Ovary (tissue), 9 donors: ENCODE results near the gene ROBO2. TPM values are rescaled to one million over a fixed set of nuclear protein-coding genes. Genes with fewer than 3 reads are reported as not detected.

Source experiments
- DNase-seq, 5 donors: peaks; one replicate each; pipeline ENCODE4 v3.0.0-alpha.2; 2019 to 2020
- H3K27ac ChIP-seq, 2 donors: fragments of 200-600 bp; one replicate each; pipeline versions ENCODE4 v1.5.1 to v1.8.0; 2019 to 2022
- H3K27me3 ChIP-seq: fragments of 200-600 bp; one replicate; pipeline ENCODE4 v1.8.0; 2022
- H3K36me3 ChIP-seq: fragments of 200-600 bp; sonication (generic); one replicate; pipeline ENCODE4 v1.5.1; 2019
- H3K4me1 ChIP-seq: one replicate; pipeline ENCODE4 v1.8.1; 2013; ENCODE audit warnings: mild to moderate bottlenecking, moderate library complexity; ENCODE audit not compliant: insufficient read depth
- H3K4me3 ChIP-seq: fragments of 200-600 bp; sonication (generic); one replicate; pipeline ENCODE4 v1.5.1; 2017
- H3K9me3 ChIP-seq, 2 donors: fragments of 200-600 bp in 1 of 2; sonication (generic) in 1 of 2; one replicate each; pipeline versions ENCODE4 v1.5.1 to v1.8.1; 2013 to 2019; ENCODE audit warnings: mild to moderate bottlenecking in 1 of 2, moderate library complexity in 1 of 2
- EP300 ChIP-seq: sonication (generic); formaldehyde crosslinking; IDR thresholded peaks from one replicate; pipeline ENCODE4 v1.6.1; 2017; ENCODE audit warnings: antibody characterized with exemption
- POLR2A ChIP-seq: fragments of 450-650 bp; IDR thresholded peaks from one replicate; pipeline ENCODE4 v1.6.1; 2017; ENCODE audit warnings: antibody characterized with exemption, mild to moderate bottlenecking, moderate library complexity
- WGBS, 3 donors: extraction: QIAGEN DNeasy Blood & Tissue Kit in 1 of 3; methylation state at CpG; one replicate each; pipeline versions ENCODE4 v1.1.5 to v1.1.7; 2013 to 2017; 5-methylcytosine and 5-hydroxymethylcytosine counted together
- intact Hi-C, 4 donors: fragments of 100-400 bp; cut with DNase I; formaldehyde crosslinking; loops; one replicate each; pipeline versions ENCODE4 v1.11.0 to v1.15.1; 2022 to 2023
- polyA plus RNA-seq, 2 donors: library from polyadenylated mRNA; stranded (reverse); fragments of 200-250 nt in 1 of 2; fragments of 350-450 nt in 1 of 2; fragmentation: Illumina TruSeq in 1 of 2; extraction: RNeasy Lipid Tissue Mini Kit (QIAGEN cat#74804) in 1 of 2; gene quantifications; one replicate each; pipeline ENCODE4 v1.2.3, GENCODE V29; 2013 to 2014
- total RNA-seq, 7 donors: library from RNA; depleted of rRNA in 2 of 7; stranded (reverse); fragments of >200 nt in 2 of 7; fragmentation: NEBNext Ultra II Directional in 3 of 7; extraction: Animal tissue kit (Norgen Biotek cat#: 25700) in 3 of 7; gene quantifications; one replicate each; pipeline versions ENCODE4 v1.1.0 to v1.2.4, GENCODE V29; 2016 to 2023
- TF ChIP-seq, protein P1 (sequence below), 3 donors: fragments of 450-650 bp in 2 of 3; fragments of 200-600 bp in 1 of 3; IDR thresholded peaks; one replicate each; pipeline versions ENCODE4 v1.5.1 to v1.8.0; 2016 to 2022; ENCODE audit warnings: antibody characterized with exemption in 3 of 3, mild to moderate bottlenecking in 1 of 3
- donor health status: DM: no; HTN: no; CAD: no; lungs with moderate emphysema.
- donor health status: DM: no; HTN: no; CAD: no.
- donor health status: Bipolar disorder and iron deficiency.
- donor health status: DM: yes; HTN: yes; CAD: no.
- donor health status: DM: no; HTN: no; CAD: no.
- donor health status: DM: yes; HTN: yes; CAD: no.

The ROBO2 gene
- total and polyA plus RNA-seq, 9 donors, result 3.4 to 14.8 (median 5.6) TPM

- peaks cover 7% of the 10 kb centered on the region for H3K4me1 ChIP-seq
- H3K27me3 ChIP-seq, result no peaks in the 10 kb centered on the region
- H3K4me3 ChIP-seq, result no peak overlapping the region
- 40 to 42% (median 41%) methylated on average over 2 of the region's 2 CpGs for WGBS, 3 donors
- no peak overlapping the region for H3K27ac ChIP-seq
- DNase-seq, result no peak
- no peaks in the 10 kb centered on the region for H3K9me3 ChIP-seq
- no peak for TF ChIP-seq EP300
- TF ChIP-seq POLR2A, result no peak
- TF ChIP-seq, protein P1, sequence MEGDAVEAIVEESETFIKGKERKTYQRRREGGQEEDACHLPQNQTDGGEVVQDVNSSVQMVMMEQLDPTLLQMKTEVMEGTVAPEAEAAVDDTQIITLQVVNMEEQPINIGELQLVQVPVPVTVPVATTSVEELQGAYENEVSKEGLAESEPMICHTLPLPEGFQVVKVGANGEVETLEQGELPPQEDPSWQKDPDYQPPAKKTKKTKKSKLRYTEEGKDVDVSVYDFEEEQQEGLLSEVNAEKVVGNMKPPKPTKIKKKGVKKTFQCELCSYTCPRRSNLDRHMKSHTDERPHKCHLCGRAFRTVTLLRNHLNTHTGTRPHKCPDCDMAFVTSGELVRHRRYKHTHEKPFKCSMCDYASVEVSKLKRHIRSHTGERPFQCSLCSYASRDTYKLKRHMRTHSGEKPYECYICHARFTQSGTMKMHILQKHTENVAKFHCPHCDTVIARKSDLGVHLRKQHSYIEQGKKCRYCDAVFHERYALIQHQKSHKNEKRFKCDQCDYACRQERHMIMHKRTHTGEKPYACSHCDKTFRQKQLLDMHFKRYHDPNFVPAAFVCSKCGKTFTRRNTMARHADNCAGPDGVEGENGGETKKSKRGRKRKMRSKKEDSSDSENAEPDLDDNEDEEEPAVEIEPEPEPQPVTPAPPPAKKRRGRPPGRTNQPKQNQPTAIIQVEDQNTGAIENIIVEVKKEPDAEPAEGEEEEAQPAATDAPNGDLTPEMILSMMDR (IDR thresholded peaks at IDR 0.05), result no peak
- intact Hi-C loops, result no loop called here
- no peaks in the 10 kb centered on the region for H3K36me3 ChIP-seq
These were observed 44.6 kb downstream of the ROBO2 start for GRCh38 chr3:77084511-77084910.

DNA sequence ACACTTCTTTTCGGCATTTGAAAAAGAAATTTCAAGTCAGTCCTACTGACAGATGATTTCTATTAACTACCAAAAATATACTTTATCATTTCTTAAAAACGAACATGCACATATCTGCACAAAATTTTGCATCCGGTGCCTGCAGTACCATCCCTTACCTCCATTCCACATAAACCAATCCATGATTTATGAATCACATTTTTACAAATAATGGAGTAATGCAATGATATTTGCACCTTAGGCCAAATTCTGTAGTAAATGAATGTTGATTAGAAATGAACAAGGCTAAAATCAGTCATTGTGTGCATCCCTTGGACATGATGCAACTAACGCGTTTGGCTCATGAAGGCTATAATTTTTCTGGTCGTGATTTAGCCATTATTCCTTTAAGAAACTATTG is 46.5 kb downstream of the ROBO2 start:
- intact Hi-C loops, result no loop called here
- no peaks in the 10 kb centered on the region for H3K27me3 ChIP-seq
- H3K4me3 ChIP-seq, result no peak overlapping the region
- no peak overlapping the region for H3K27ac ChIP-seq
- H3K9me3 ChIP-seq, result no peaks in the 10 kb centered on the region
- 92 to 96% (median 95%) methylated on average over 6 of the region's 6 CpGs for WGBS, 3 donors
- H3K4me1 ChIP-seq, result peaks cover 3% of the 10 kb centered on the region
- no peaks in the 10 kb centered on the region for H3K36me3 ChIP-seq
- TF ChIP-seq POLR2A, result no peak
- no peak for TF ChIP-seq EP300
- TF ChIP-seq, protein P1 (IDR thresholded peaks at IDR 0.05), result no peak
- no peak for DNase-seq

DNA sequence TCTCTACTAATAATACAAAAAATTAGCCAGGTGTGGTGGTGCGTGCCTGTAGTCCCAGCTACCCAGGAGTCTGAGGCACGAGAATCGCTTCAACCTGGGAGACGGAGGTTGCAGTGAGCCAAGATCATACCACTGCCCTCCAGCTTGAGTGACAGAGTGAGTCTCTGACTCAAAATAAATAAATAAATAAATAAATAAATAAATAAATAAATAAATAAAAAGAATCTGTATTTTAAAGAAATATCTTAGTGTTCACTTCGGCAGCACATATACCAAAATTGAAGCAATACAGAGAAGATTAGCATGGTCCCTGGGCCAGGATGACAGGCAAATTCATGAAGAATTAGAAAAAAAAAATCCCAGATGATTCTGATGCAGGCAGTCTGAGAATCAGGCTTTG is 51.9 kb downstream of the ROBO2 start:
- Histone ChIP-seq H3K9me3 (no peaks in the 10 kb centered on the region), H3K4me3 (no peak overlapping the region), H3K36me3 (no peaks in the 10 kb centered on the region), H3K27me3 (no peaks in the 10 kb centered on the region), H3K4me1 (no peaks in the 10 kb centered on the region), H3K27ac (no peak overlapping the region)
- intact Hi-C loops, result no loop called here
- TF ChIP-seq POLR2A, result no peak
- no peak for TF ChIP-seq EP300
- TF ChIP-seq, protein P1 (IDR thresholded peaks at IDR 0.05), result no peak
- WGBS, 3 donors, result 97% methylated on average over 5 of the region's 5 CpGs
- DNase-seq, result no peak

GRCh38 chr3:77093101-77093500 is 53.2 kb downstream of the ROBO2 start:
- Histone ChIP-seq H3K4me1 (no peaks in the 10 kb centered on the region), H3K9me3 (no peaks in the 10 kb centered on the region), H3K27me3 (no peaks in the 10 kb centered on the region), H3K4me3 (no peak overlapping the region), H3K27ac (no peak overlapping the region), H3K36me3 (no peaks in the 10 kb centered on the region)
- intact Hi-C loops, result no loop called here
- WGBS, 3 donors, result 70 to 79% (median 72%) methylated on average over 2 of the region's 2 CpGs
- DNase-seq, result no peak
- TF ChIP-seq, protein P1 (IDR thresholded peaks at IDR 0.05), result no peak
- TF ChIP-seq POLR2A, result no peak
- TF ChIP-seq EP300, result no peak

DNA sequence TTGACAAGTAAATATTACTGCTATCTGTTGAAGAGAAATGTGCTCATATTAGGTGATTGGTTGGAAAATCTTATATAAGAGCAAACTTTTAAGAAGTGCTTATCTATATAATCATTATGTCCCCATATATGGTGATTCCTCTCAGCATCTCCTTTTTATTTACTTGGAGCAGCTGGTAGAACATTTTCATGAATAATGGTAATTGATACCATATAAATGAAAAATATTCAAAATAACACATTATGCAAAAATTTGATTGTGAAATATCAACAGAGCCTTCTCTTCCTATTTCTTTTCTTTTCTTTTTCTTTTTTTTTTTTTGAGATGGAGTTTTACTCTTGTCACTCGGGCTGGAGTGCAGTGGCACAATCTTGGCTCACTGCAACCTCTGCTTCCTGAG is 56.2 kb downstream of the ROBO2 start:
- Histone ChIP-seq H3K4me3 (no peak overlapping the region), H3K36me3 (no peaks in the 10 kb centered on the region), H3K4me1 (no peaks in the 10 kb centered on the region), H3K27me3 (no peaks in the 10 kb centered on the region), H3K27ac (no peak overlapping the region), H3K9me3 (no peaks in the 10 kb centered on the region)
- DNase-seq, result no peak
- TF ChIP-seq EP300 (no peak), POLR2A (no peak)
- TF ChIP-seq, protein P1 (IDR thresholded peaks at IDR 0.05), result no peak
- intact Hi-C loops, result no loop called here
- WGBS, 3 donors, result 68 to 83% (median 80%) methylated on average over 1 of the region's 1 CpG
